ENCODE data around the gene C5AR2. TPM values are rescaled to one million over a fixed set of nuclear protein-coding genes. Genes with fewer than 3 reads are reported as not detected.

The C5AR2 gene
- total RNA-seq, 1 experiment from 2014 or later, result not detected

DNA sequence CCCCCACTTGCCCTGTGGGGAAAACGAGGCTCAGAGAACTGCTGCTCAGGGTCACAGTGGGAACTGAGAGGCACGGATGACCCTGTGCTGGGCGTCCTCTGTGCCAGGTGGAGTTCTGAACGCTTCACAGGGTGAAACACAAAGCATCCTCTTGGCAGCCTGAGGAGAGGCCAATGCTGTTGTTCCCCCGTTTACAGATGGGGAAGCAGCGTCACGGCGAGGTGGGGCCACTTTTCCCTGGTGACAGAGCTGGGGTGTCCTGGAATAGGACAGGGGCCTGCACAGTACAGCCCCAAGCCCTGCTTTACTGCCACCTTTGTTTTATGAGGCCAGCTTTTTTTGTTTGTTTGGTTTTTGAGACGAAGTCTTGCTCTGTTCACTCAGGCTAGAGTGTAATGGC lies 39.3 kb downstream of the C5AR2 start:
- intact Hi-C loops (cut with micrococcal nuclease; ENCODE audit: unreplicated experiment), result no loop called here
- no peak for DNase-seq (ENCODE audit: low spot score)
- BruUV-seq (replicated peaks), result no TSS peak
- no peak for TF ChIP-seq EZH2 (IDR thresholded peaks at IDR 0.05; ENCODE audit: borderline replicate concordance, low read depth, low read length, poor library complexity, severe bottlenecking)
- TF ChIP-seq, protein P1, sequence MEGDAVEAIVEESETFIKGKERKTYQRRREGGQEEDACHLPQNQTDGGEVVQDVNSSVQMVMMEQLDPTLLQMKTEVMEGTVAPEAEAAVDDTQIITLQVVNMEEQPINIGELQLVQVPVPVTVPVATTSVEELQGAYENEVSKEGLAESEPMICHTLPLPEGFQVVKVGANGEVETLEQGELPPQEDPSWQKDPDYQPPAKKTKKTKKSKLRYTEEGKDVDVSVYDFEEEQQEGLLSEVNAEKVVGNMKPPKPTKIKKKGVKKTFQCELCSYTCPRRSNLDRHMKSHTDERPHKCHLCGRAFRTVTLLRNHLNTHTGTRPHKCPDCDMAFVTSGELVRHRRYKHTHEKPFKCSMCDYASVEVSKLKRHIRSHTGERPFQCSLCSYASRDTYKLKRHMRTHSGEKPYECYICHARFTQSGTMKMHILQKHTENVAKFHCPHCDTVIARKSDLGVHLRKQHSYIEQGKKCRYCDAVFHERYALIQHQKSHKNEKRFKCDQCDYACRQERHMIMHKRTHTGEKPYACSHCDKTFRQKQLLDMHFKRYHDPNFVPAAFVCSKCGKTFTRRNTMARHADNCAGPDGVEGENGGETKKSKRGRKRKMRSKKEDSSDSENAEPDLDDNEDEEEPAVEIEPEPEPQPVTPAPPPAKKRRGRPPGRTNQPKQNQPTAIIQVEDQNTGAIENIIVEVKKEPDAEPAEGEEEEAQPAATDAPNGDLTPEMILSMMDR (conservative IDR thresholded peaks at IDR 0.05; ENCODE audit: low read depth, low read length), result no peak
- H3K27ac ChIP-seq (ENCODE audit: low read depth, low read length, poor library complexity, severe bottlenecking), result no peak overlapping the region
- H3K9me3 ChIP-seq (ENCODE audit: low read depth, low read length, poor library complexity, severe bottlenecking), result no peaks in the 10 kb centered on the region
- H3K27me3 ChIP-seq (replicated peaks; ENCODE audit: insufficient read depth, low read depth, low read length, poor library complexity), result no peaks in the 10 kb centered on the region
- peaks cover 51% of the 10 kb centered on the region for H3K36me3 ChIP-seq (ENCODE audit: insufficient read depth, low read length, poor library complexity, severe bottlenecking)
- CTCF ChIA-PET, result no interaction called here
- no peak overlapping the region for H3K4me3 ChIP-seq (ENCODE audit: low read depth, low read length, poor library complexity, severe bottlenecking)
- H3K4me1 ChIP-seq (ENCODE audit: insufficient read depth, low read length, poor library complexity, severe bottlenecking), result no peaks in the 10 kb centered on the region
- POLR2A ChIA-PET (ENCODE audit: low non-redundant PET), result no interaction called here

GRCh38 chr19:47372603-47373002 lies 40.6 kb downstream of the C5AR2 start:
- TF ChIP-seq EZH2 (IDR thresholded peaks at IDR 0.05; ENCODE audit: borderline replicate concordance, low read depth, low read length, poor library complexity, severe bottlenecking), result no peak
- TF ChIP-seq, protein P1 (conservative IDR thresholded peaks at IDR 0.05; ENCODE audit: low read depth, low read length), result no peak
- CTCF ChIA-PET, result no interaction called here
- Histone ChIP-seq H3K27me3 (replicated peaks; ENCODE audit: insufficient read depth, low read depth, low read length, poor library complexity) (no peaks in the 10 kb centered on the region), H3K4me3 (ENCODE audit: low read depth, low read length, poor library complexity, severe bottlenecking) (no peak overlapping the region), H3K4me1 (ENCODE audit: insufficient read depth, low read length, poor library complexity, severe bottlenecking) (no peaks in the 10 kb centered on the region), H3K36me3 (ENCODE audit: insufficient read depth, low read length, poor library complexity, severe bottlenecking) (peaks cover 57% of the 10 kb centered on the region), H3K27ac (ENCODE audit: low read depth, low read length, poor library complexity, severe bottlenecking) (no peak overlapping the region), H3K9me3 (ENCODE audit: low read depth, low read length, poor library complexity, severe bottlenecking) (no peaks in the 10 kb centered on the region)
- DNase-seq (ENCODE audit: low spot score), result no peak
- intact Hi-C loops (cut with micrococcal nuclease; ENCODE audit: unreplicated experiment), result no loop called here
- POLR2A ChIA-PET (ENCODE audit: low non-redundant PET), result no interaction called here
- no TSS peak for BruUV-seq (replicated peaks)

GRCh38 chr19:47373246-47374240 lies 41.6 kb downstream of the C5AR2 start:
- Histone ChIP-seq H3K27ac (ENCODE audit: low read depth, low read length, poor library complexity, severe bottlenecking) (no peak overlapping the region), H3K4me3 (ENCODE audit: low read depth, low read length, poor library complexity, severe bottlenecking) (no peak overlapping the region), H3K9me3 (ENCODE audit: low read depth, low read length, poor library complexity, severe bottlenecking) (no peaks in the 10 kb centered on the region), H3K4me1 (ENCODE audit: insufficient read depth, low read length, poor library complexity, severe bottlenecking) (no peaks in the 10 kb centered on the region), H3K27me3 (replicated peaks; ENCODE audit: insufficient read depth, low read depth, low read length, poor library complexity) (no peaks in the 10 kb centered on the region), H3K36me3 (ENCODE audit: insufficient read depth, low read length, poor library complexity, severe bottlenecking) (peaks cover 57% of the 10 kb centered on the region)
- TF ChIP-seq, protein P1 (conservative IDR thresholded peaks at IDR 0.05; ENCODE audit: low read depth, low read length), result no peak
- TF ChIP-seq EZH2 (IDR thresholded peaks at IDR 0.05; ENCODE audit: borderline replicate concordance, low read depth, low read length, poor library complexity, severe bottlenecking), result no peak
- no TSS peak for BruUV-seq (replicated peaks)
- DNase-seq (ENCODE audit: low spot score), result no peak
- intact Hi-C loops (cut with micrococcal nuclease; ENCODE audit: unreplicated experiment), result no loop called here
- ChIA-PET CTCF (no interaction called here), POLR2A (ENCODE audit: low non-redundant PET) (no interaction called here)

Measured in A673 (cell line).